DOHH2 (cell line): ENCODE results near the gene C4orf51.

ENCODE experiments used
- H3F3A ChIP-seq: fragments of 200-600 bp; sonication (generic), shearing (Covaris generic); 2 replicates; pipeline ENCODE4 v1.6.0; 2016; ENCODE audit warnings: antibody characterized with exemption, mild to moderate bottlenecking; ENCODE audit not compliant: control insufficient read depth, insufficient read depth
- H3K27ac ChIP-seq: fragments of 200-600 bp; sonication (generic); 2 replicates; pipeline ENCODE4 v1.5.1; 2014; ENCODE audit warnings: low read depth, mild to moderate bottlenecking, low read length, moderate library complexity
- H3K27me3 ChIP-seq: fragments of 200-600 bp; sonication (generic); 2 replicates; pipeline ENCODE4 v1.6.1; 2014; ENCODE audit warnings: mild to moderate bottlenecking, low read length, mixed read lengths; ENCODE audit not compliant: control insufficient read depth
- H3K36me3 ChIP-seq: fragments of 200-600 bp; sonication (generic); 2 replicates; pipeline ENCODE4 v1.6.1; 2014; ENCODE audit warnings: mild to moderate bottlenecking, low read length, moderate library complexity, mixed read lengths; ENCODE audit not compliant: control insufficient read depth
- H3K4me1 ChIP-seq: fragments of 200-600 bp; sonication (generic); 2 replicates; pipeline ENCODE4 v1.6.1; 2014; ENCODE audit warnings: mild to moderate bottlenecking, low read length, mixed read lengths; ENCODE audit not compliant: control insufficient read depth
- H3K4me2 ChIP-seq: fragments of 200-600 bp; sonication (generic); 2 replicates; pipeline ENCODE4 v1.6.0; 2014; ENCODE audit warnings: mild to moderate bottlenecking, low read length, moderate library complexity
- H3K4me3 ChIP-seq: fragments of 200-600 bp; sonication (generic); 2 replicates; pipeline ENCODE4 v1.5.1; 2014; ENCODE audit warnings: mild to moderate bottlenecking, low read length, mixed read lengths
- H3K79me2 ChIP-seq: fragments of 200-600 bp; sonication (generic); 2 replicates; pipeline ENCODE4 v1.6.1; 2014; ENCODE audit warnings: mild to moderate bottlenecking, low read length, mixed read lengths; ENCODE audit not compliant: control insufficient read depth
- H3K9me2 ChIP-seq: fragments of 200-600 bp; sonication (generic); replicated peaks from 2 replicates; pipeline ENCODE4 v1.6.1; 2014; ENCODE audit warnings: mild to moderate bottlenecking, low read length, mixed read lengths; ENCODE audit not compliant: control insufficient read depth
- H3K9me3 ChIP-seq: fragments of 200-600 bp; sonication (generic); 2 replicates; pipeline ENCODE4 v1.6.1; 2014; ENCODE audit warnings: antibody characterized with exemption, low read length, mixed read lengths; ENCODE audit not compliant: control insufficient read depth, insufficient read depth
- H4K20me1 ChIP-seq: fragments of 200-600 bp; sonication (generic); 2 replicates; pipeline ENCODE4 v1.6.0; 2014; ENCODE audit warnings: low read depth, mild to moderate bottlenecking, antibody characterized with exemption, low read length, moderate library complexity; ENCODE audit not compliant: control insufficient read depth, insufficient read depth
- EZH2phosphoT487 ChIP-seq: fragments of 200-600 bp; sonication (generic); IDR thresholded peaks from 2 replicates; pipeline ENCODE4 v1.6.1; 2017; ENCODE audit warnings: borderline replicate concordance, mild to moderate bottlenecking, antibody characterized with exemption, low read length, moderate library complexity, mixed read lengths
- TF ChIP-seq, protein P1 (sequence below): fragments of 200-600 bp; sonication (generic); IDR thresholded peaks from one replicate; pipeline ENCODE4 v1.5.1; 2014; ENCODE audit warnings: antibody characterized with exemption, mild to moderate bottlenecking, low read depth, low read length; ENCODE audit not compliant: poor library complexity, severe bottlenecking

C4orf51 gene

DNA sequence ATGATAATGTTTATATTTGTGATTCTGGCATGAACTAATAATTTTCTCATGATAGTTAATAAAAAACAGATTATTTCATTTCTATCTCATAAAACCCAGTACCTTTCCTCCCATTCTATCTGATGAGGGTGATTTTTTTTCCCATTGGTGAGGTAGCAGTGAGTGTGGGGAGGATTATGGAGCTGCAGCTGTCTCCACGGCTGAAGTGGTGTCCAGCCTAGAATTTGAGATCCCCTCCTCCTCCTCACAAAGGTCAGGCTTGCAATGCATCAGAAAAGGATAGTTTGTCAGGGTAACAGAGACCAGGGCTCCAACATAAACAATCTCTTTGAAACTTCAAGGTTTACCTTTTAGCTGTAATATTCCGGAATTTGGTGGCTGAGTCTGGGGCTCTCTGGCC lies 60.9 kb downstream of the C4orf51 start:
- Histone ChIP-seq H4K20me1 (no peaks in the 10 kb centered on the region), H3K4me2 (no peak overlapping the region), H3K79me2 (no peaks in the 10 kb centered on the region), H3K36me3 (no peaks in the 10 kb centered on the region), H3K9me3 (no peaks in the 10 kb centered on the region), H3K4me3 (no peak overlapping the region), H3K4me1 (no peaks in the 10 kb centered on the region), H3K27ac (no peak overlapping the region), H3K9me2 (no peaks in the 10 kb centered on the region), H3F3A (no peaks in the 10 kb centered on the region), H3K27me3 (peaks cover 29% of the 10 kb centered on the region)
- TF ChIP-seq EZH2phosphoT487, result no peak
- TF ChIP-seq, protein P1, sequence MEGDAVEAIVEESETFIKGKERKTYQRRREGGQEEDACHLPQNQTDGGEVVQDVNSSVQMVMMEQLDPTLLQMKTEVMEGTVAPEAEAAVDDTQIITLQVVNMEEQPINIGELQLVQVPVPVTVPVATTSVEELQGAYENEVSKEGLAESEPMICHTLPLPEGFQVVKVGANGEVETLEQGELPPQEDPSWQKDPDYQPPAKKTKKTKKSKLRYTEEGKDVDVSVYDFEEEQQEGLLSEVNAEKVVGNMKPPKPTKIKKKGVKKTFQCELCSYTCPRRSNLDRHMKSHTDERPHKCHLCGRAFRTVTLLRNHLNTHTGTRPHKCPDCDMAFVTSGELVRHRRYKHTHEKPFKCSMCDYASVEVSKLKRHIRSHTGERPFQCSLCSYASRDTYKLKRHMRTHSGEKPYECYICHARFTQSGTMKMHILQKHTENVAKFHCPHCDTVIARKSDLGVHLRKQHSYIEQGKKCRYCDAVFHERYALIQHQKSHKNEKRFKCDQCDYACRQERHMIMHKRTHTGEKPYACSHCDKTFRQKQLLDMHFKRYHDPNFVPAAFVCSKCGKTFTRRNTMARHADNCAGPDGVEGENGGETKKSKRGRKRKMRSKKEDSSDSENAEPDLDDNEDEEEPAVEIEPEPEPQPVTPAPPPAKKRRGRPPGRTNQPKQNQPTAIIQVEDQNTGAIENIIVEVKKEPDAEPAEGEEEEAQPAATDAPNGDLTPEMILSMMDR, result no peak

DNA sequence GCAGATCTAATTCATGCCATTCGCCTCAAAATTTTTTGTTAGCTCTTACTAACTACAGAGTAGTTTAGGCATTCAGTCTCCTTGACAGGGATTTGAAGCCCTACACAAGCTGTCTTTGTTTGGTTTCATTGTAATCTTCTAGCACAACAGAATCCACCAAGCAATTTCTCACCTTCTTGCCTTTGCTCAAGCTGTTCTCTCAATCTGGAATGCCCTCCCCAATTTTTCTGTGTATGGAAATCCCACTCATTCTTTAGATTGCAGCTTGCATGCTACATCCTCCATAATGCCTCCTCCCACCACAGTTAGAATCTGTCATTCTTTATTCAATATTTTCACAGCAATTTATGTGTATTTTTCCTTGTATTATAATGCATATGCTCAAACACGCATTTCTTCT lies 63.7 kb downstream of the C4orf51 start:
- Histone ChIP-seq H3K9me2 (no peaks in the 10 kb centered on the region), H3K4me2 (no peak overlapping the region), H3K27ac (no peak overlapping the region), H3K4me3 (no peak overlapping the region), H3K9me3 (no peaks in the 10 kb centered on the region), H4K20me1 (no peaks in the 10 kb centered on the region), H3K79me2 (no peaks in the 10 kb centered on the region), H3K4me1 (no peaks in the 10 kb centered on the region), H3F3A (no peaks in the 10 kb centered on the region), H3K27me3 (peaks cover 42% of the 10 kb centered on the region), H3K36me3 (no peaks in the 10 kb centered on the region)
- TF ChIP-seq, protein P1, result no peak
- TF ChIP-seq EZH2phosphoT487, result no peak

DNA sequence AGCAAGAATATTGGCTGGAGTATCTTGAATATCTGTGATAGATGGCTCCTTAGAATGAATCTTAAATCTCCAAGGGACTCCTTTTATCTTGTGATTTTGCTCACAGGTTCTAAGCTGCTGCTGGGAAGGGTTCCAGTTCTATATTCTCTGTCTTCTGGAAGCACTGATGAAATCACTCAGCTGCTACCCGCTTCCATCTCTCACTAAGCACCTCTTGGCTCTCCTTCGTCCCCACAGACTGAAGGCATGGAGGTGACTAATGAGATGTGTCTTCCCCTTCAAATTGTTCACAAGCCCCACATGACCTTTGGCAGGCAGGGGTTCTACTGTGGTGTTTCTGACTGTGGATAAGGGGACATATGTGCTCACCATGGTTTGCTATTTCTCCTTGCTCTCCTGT lies 75.9 kb downstream of the C4orf51 start:
- Histone ChIP-seq H3K27me3 (no peaks in the 10 kb centered on the region), H3K9me2 (no peaks in the 10 kb centered on the region), H3K79me2 (no peaks in the 10 kb centered on the region), H3K4me3 (no peak overlapping the region), H3F3A (no peaks in the 10 kb centered on the region), H4K20me1 (no peaks in the 10 kb centered on the region), H3K4me1 (no peaks in the 10 kb centered on the region), H3K27ac (no peak overlapping the region), H3K9me3 (no peaks in the 10 kb centered on the region), H3K4me2 (no peak overlapping the region), H3K36me3 (peaks cover 13% of the 10 kb centered on the region)
- TF ChIP-seq, protein P1, result no peak
- TF ChIP-seq EZH2phosphoT487, result no peak

DNA sequence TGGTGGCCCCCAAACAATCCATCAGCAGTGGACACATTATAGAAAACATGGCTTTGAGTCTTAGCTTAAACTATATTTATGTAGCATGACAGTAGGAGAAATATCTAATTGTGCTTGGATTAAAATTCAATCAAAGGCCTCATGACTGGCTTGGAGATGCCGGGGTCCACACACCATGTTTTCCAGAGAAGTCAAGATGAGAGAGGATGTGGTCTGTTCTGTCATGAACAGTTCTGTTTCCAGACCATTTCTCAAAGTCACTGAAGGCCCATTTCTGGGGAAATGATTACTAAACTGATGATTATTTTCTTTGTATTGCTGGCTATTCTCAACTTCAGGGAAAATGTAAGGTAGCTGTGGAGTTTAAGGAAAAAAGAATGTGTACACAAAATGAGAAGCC lies 76.3 kb downstream of the C4orf51 start:
- Histone ChIP-seq H3K4me3 (no peak overlapping the region), H3K4me1 (no peaks in the 10 kb centered on the region), H3K27me3 (no peaks in the 10 kb centered on the region), H3K4me2 (no peak overlapping the region), H3K9me2 (no peaks in the 10 kb centered on the region), H3K27ac (no peak overlapping the region), H3F3A (no peaks in the 10 kb centered on the region), H4K20me1 (no peaks in the 10 kb centered on the region), H3K36me3 (peaks cover 17% of the 10 kb centered on the region), H3K79me2 (no peaks in the 10 kb centered on the region), H3K9me3 (no peaks in the 10 kb centered on the region)
- TF ChIP-seq EZH2phosphoT487, result no peak
- TF ChIP-seq, protein P1, result no peak
